PC-3 (cell line): ENCODE measurements around the gene KCNT1. TPM values are rescaled to one million over a fixed set of nuclear protein-coding genes. Genes with fewer than 3 reads are reported as not detected.

Source experiments
- ATAC-seq: fragments of 200-7000 bp; cut with Tn5 transposase; 2 replicates; pipeline ENCODE4 v1.9.1; 2020; ENCODE audit warnings: mild to moderate bottlenecking, moderate library complexity
- BruUV-seq: library from RNA; stranded (reverse); fragments of 400-500 nt; replicated peaks from 2 replicates; lab custom pipeline; 2021; lab: Mats Ljungman, UMichigan
- CTCF ChIA-PET: fragments of 300-600 bp; sonication (Branson Sonifier 250); formaldehyde crosslinking; loops from one replicate; lab custom pipeline; 2022; ENCODE audit warnings: antibody characterized with exemption; lab: Charles Lee
- POLR2A ChIA-PET: fragments of 300-600 bp; sonication (Branson Sonifier 250); formaldehyde crosslinking; loops from one replicate; lab custom pipeline; 2022; ENCODE audit warnings: antibody characterized with exemption; ENCODE audit not compliant: unreplicated experiment; lab: Charles Lee
- DNase-seq: peaks from one replicate; pipeline ENCODE4 v3.0.0-alpha.2; 2015
- H2AFZ ChIP-seq: fragments of 300-600 bp; sonication (generic); 2 replicates; pipeline ENCODE4 v1.6.0; 2016; ENCODE audit warnings: antibody characterized with exemption, low read length
- H3F3A ChIP-seq: fragments of 300-600 bp; sonication (generic); one replicate; pipeline ENCODE4 v1.6.0; 2017; ENCODE audit warnings: antibody characterized with exemption, low read length, control low read depth, mild to moderate bottlenecking; ENCODE audit not compliant: unreplicated experiment
- H3K27ac ChIP-seq: fragments of 300-600 bp; sonication (generic); 2 replicates; pipeline ENCODE4 v1.5.1; 2016; ENCODE audit warnings: mild to moderate bottlenecking, low read length
- H3K27me3 ChIP-seq: fragments of 300-600 bp; sonication (generic); 2 replicates; pipeline ENCODE4 v1.6.1; 2016; ENCODE audit warnings: low read length, mixed read lengths
- H3K36me3 ChIP-seq: fragments of 300-600 bp; sonication (generic); 2 replicates; pipeline ENCODE4 v1.6.1; 2016; ENCODE audit warnings: low read depth, mixed run types, low read length, mixed read lengths
- H3K4me1 ChIP-seq: fragments of 300-600 bp; sonication (generic); 2 replicates; pipeline ENCODE4 v1.5.1; 2016; ENCODE audit warnings: low read length; ENCODE audit not compliant: insufficient read depth
- H3K4me2 ChIP-seq: fragments of 300-600 bp; sonication (generic); 2 replicates; pipeline ENCODE4 v1.6.0; 2016; ENCODE audit warnings: low read length
- H3K4me3 ChIP-seq: fragments of 300-600 bp; sonication (generic); 2 replicates; pipeline ENCODE4 v1.5.1; 2016; ENCODE audit warnings: mild to moderate bottlenecking, low read length, mixed read lengths
- H3K79me2 ChIP-seq: fragments of 300-600 bp; sonication (generic); 2 replicates; pipeline ENCODE4 v1.6.1; 2017; ENCODE audit warnings: low read length, mixed read lengths
- H3K9ac ChIP-seq: fragments of 300-600 bp; sonication (generic); 2 replicates; pipeline ENCODE4 v1.6.0; 2016; ENCODE audit warnings: mild to moderate bottlenecking, low read length
- H3K9me2 ChIP-seq: fragments of 300-600 bp; sonication (generic); replicated peaks from 2 replicates; pipeline ENCODE4 v1.6.1; 2016; ENCODE audit warnings: mixed run types, low read length, mixed read lengths
- H3K9me3 ChIP-seq: fragments of 300-600 bp; sonication (generic); 2 replicates; pipeline ENCODE4 v1.6.1; 2016; ENCODE audit warnings: low read length, mixed read lengths
- H4K20me1 ChIP-seq: fragments of 300-600 bp; sonication (generic); 2 replicates; pipeline ENCODE4 v1.6.1; 2016; ENCODE audit warnings: low read length, mixed read lengths
- CTCF ChIP-seq: fragments of 300-600 bp; sonication (generic); conservative IDR thresholded peaks from 2 replicates; pipeline ENCODE4 v1.5.1; 2017; ENCODE audit warnings: antibody characterized with exemption, low read depth, mild to moderate bottlenecking, low read length
- EZH2 ChIP-seq: fragments of 300-600 bp; sonication (generic); IDR thresholded peaks from one replicate; pipeline ENCODE4 v1.6.1; 2017; ENCODE audit warnings: antibody characterized with exemption, mild to moderate bottlenecking, low read length; ENCODE audit not compliant: unreplicated experiment
- EZH2phosphoT487 ChIP-seq: fragments of 300-600 bp; sonication (generic); IDR thresholded peaks from 2 replicates; pipeline ENCODE4 v1.6.1; 2018; ENCODE audit warnings: mild to moderate bottlenecking, antibody characterized with exemption, low read length, borderline replicate concordance
- intact Hi-C: fragments of 100-400 bp; cut with micrococcal nuclease; formaldehyde crosslinking; loops from 2 replicates; pipeline ENCODE4 v1.9.0; 2023
- total RNA-seq: library from RNA; depleted of rRNA; stranded (reverse); fragments of >200 nt; gene quantifications from 2 replicates; pipeline ENCODE4 v1.2.3, GENCODE V29; 2014

KCNT1 gene
- total RNA-seq, 1 experiment from 2014 or later: not detected

GRCh38 chr9:135770203-135770535, 68.2 kb downstream of the KCNT1 start:
- Histone ChIP-seq H3K36me3 (no peaks in the 10 kb centered on the region), H3K79me2 (no peaks in the 10 kb centered on the region), H3K4me3 (no peak overlapping the region), H3K9me3 (no peaks in the 10 kb centered on the region), H3K4me2 (no peak overlapping the region), H3K27ac (no peak overlapping the region), H3K4me1 (no peaks in the 10 kb centered on the region), H2AFZ (no peak overlapping the region), H3K9me2 (no peaks in the 10 kb centered on the region), H3K27me3 (no peaks in the 10 kb centered on the region), H3F3A (no peaks in the 10 kb centered on the region), H4K20me1 (no peaks in the 10 kb centered on the region), H3K9ac (no peak overlapping the region)
- ATAC-seq (no peak), DNase-seq (no peak)
- POLR2A ChIA-PET: no interaction called here
- CTCF ChIA-PET: no interaction called here
- intact Hi-C loops: no loop called here
- BruUV-seq: no TSS peak
- no peak for TF ChIP-seq EZH2

- TF ChIP-seq CTCF: no peak
- TF ChIP-seq EZH2: no peak
- TF ChIP-seq EZH2phosphoT487: no peak
- no peaks in the 10 kb centered on the region for H3K4me1 ChIP-seq
- intact Hi-C loops: no loop called here
- ATAC-seq: no peak
- no peaks in the 10 kb centered on the region for H3K36me3 ChIP-seq
- no peaks in the 10 kb centered on the region for H3K27me3 ChIP-seq
- H3K9me2 ChIP-seq: no peaks in the 10 kb centered on the region
- DNase-seq: no peak
- H3K27ac ChIP-seq: no peak overlapping the region
- CTCF ChIA-PET: no interaction called here
- POLR2A ChIA-PET: no interaction called here
- H4K20me1 ChIP-seq: no peaks in the 10 kb centered on the region
- no TSS peak for BruUV-seq
- no peak overlapping the region for H3K4me3 ChIP-seq
- no peak overlapping the region for H3K4me2 ChIP-seq
- no peaks in the 10 kb centered on the region for H3K9me3 ChIP-seq
- H3F3A ChIP-seq: no peaks in the 10 kb centered on the region
- no peak overlapping the region for H2AFZ ChIP-seq
- no peak overlapping the region for H3K9ac ChIP-seq
- H3K79me2 ChIP-seq: no peaks in the 10 kb centered on the region
These were observed 68.8 kb downstream of the KCNT1 start for GRCh38 chr9:135770771-135771170.

- Histone ChIP-seq H3K27me3 (no peaks in the 10 kb centered on the region), H2AFZ (no peak overlapping the region), H3K9ac (no peak overlapping the region), H4K20me1 (no peaks in the 10 kb centered on the region), H3F3A (no peaks in the 10 kb centered on the region), H3K36me3 (no peaks in the 10 kb centered on the region), H3K79me2 (no peaks in the 10 kb centered on the region), H3K4me2 (no peak overlapping the region), H3K4me3 (no peak overlapping the region), H3K27ac (no peak overlapping the region), H3K9me2 (no peaks in the 10 kb centered on the region), H3K9me3 (no peaks in the 10 kb centered on the region), H3K4me1 (no peaks in the 10 kb centered on the region)
- intact Hi-C loops: no loop called here
- ChIA-PET CTCF (no interaction called here), POLR2A (no interaction called here)
- TF ChIP-seq CTCF (no peak), EZH2phosphoT487 (no peak), EZH2 (no peak)
- no peak for DNase-seq
- no peak for ATAC-seq
- no TSS peak for BruUV-seq
These were observed 69.5 kb downstream of the KCNT1 start for GRCh38 chr9:135771401-135772051.
